Small intestine (tissue), 7 donors: ENCODE results near the gene BMPER. TPM values are rescaled to one million over a fixed set of nuclear protein-coding genes. Genes with fewer than 3 reads are reported as not detected.
A peak's percentile ranks its signal among the peaks of the same experiment; 100 is the strongest.

Source experiments
- DNase-seq, 2 donors: peaks; one replicate each; pipeline versions ENCODE4 v3.0.0 to v3.0.0-alpha.2; 2013
- FAIRE-seq: peaks from 2 replicates; lab custom pipeline; 2012; peaks lifted over from hg19 to GRCh38; lab: Jason Lieb, UNC
- H3K27ac ChIP-seq, 3 donors: one replicate each; pipeline ENCODE4 v1.5.1; 2013; ENCODE audit warnings: low read length in 2 of 3, mild to moderate bottlenecking in 2 of 3, control low read depth in 1 of 3, inconsistent platforms in 1 of 3, low read depth in 1 of 3, moderate library complexity in 1 of 3
- H3K27me3 ChIP-seq, 3 donors: one replicate each; pipeline ENCODE4 v1.6.1; 2013; ENCODE audit warnings: low read length in 3 of 3, inconsistent platforms in 1 of 3; ENCODE audit not compliant: control insufficient read depth in 3 of 3, insufficient read depth in 3 of 3
- H3K36me3 ChIP-seq, 3 donors: one replicate each; pipeline ENCODE4 v1.6.1; 2013; ENCODE audit warnings: low read length in 3 of 3, inconsistent platforms in 1 of 3, low read depth in 1 of 3, mild to moderate bottlenecking in 1 of 3, moderate library complexity in 1 of 3; ENCODE audit not compliant: control insufficient read depth in 3 of 3, insufficient read depth in 2 of 3
- H3K4me1 ChIP-seq, 3 donors: one replicate each; pipeline ENCODE4 v1.6.1; 2013; ENCODE audit warnings: low read length in 2 of 3, inconsistent platforms in 1 of 3, low read depth in 1 of 3, mild to moderate bottlenecking in 1 of 3, moderate library complexity in 1 of 3; ENCODE audit not compliant: control insufficient read depth in 3 of 3, insufficient read depth in 2 of 3
- H3K4me3 ChIP-seq, 3 donors: one replicate each; pipeline ENCODE4 v1.5.1; 2013; ENCODE audit warnings: low read length in 3 of 3, control low read depth in 1 of 3, inconsistent platforms in 1 of 3, low read depth in 1 of 3, mild to moderate bottlenecking in 1 of 3, moderate library complexity in 1 of 3
- H3K9me3 ChIP-seq, 2 donors: one replicate each; pipeline ENCODE4 v1.6.1; 2013; ENCODE audit warnings: low read depth in 1 of 2, low read length in 1 of 2; ENCODE audit not compliant: control insufficient read depth in 2 of 2, insufficient read depth in 1 of 2
- WGBS, 3 donors: extraction: QIAGEN DNeasy Blood & Tissue Kit; methylation state at CpG; one replicate each; pipeline ENCODE4 v1.1.7; 2013; 5-methylcytosine and 5-hydroxymethylcytosine counted together
- polyA plus RNA-seq, 4 donors: library from polyadenylated mRNA; stranded (reverse) in 3 of 4; unstranded in 1 of 4; fragments of 200-250 nt in 3 of 4; fragments of 120-200 nt in 1 of 4; gene quantifications; one replicate each; pipeline versions ENCODE4 v1.2.1 to v1.2.3, GENCODE V29; 2013
- donor health status: healthy with polysubstance abuse.
- donor health status: control.
- donor health status: control.
- donor health status: Bipolar disorder and iron deficiency.
- donor health status: healthy.

Gene BMPER
- polyA plus RNA-seq, 4 donors: 1.1 to 1.9 (median 1.2) TPM; not detected in 1

GRCh38 chr7:34067005-34067778 lies 161.9 kb downstream of the BMPER start:
- whole genome bisulfite sequencing, 3 donors: 66 to 85% (median 73%) methylated on average over 7 of the region's 7 CpGs
- Histone ChIP-seq H3K36me3 (no peaks in the 10 kb centered on the region), H3K27me3 (no peaks in the 10 kb centered on the region), H3K9me3 (no peaks in the 10 kb centered on the region), H3K4me1 (peaks cover 0 to 10% (median 0%) of the 10 kb centered on the region in 3 donors), H3K4me3 (no peak overlapping the region), H3K27ac (no peak overlapping the region)
- no peak for DNase-seq
- no peak for FAIRE-seq

DNA sequence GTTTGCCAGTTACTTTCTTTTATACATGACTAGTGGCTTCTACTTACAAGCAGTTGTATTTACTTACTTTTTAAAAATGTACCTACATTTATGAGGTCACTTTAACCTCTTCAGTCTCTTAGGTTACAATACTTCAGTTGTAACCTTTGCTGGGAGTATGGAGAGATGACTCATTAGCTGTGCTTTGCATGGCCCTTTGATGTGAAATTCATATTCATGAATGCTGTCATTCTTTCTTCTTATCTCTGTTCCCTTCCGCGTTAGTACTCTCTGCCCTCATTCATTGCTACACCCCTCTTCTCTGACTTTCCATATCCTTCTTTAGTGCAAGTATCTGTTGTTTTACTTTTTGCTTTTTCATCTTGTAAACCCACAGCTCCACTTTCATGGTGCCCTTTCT lies 164.3 kb downstream of the BMPER start:
- 16 to 57% (median 35%) methylated on average over 2 of the region's 2 CpGs for WGBS, 3 donors
- Histone ChIP-seq H3K4me3 (no peak overlapping the region), H3K27me3 (no peaks in the 10 kb centered on the region), H3K36me3 (no peaks in the 10 kb centered on the region), H3K27ac (no peak overlapping the region), H3K4me1 (peaks cover 0 to 10% (median 0%) of the 10 kb centered on the region in 3 donors), H3K9me3 (peaks cover 0 to 3% of the 10 kb centered on the region in 2 donors)
- FAIRE-seq (no peak), DNase-seq (peak; percentile 14 to 55)

DNA sequence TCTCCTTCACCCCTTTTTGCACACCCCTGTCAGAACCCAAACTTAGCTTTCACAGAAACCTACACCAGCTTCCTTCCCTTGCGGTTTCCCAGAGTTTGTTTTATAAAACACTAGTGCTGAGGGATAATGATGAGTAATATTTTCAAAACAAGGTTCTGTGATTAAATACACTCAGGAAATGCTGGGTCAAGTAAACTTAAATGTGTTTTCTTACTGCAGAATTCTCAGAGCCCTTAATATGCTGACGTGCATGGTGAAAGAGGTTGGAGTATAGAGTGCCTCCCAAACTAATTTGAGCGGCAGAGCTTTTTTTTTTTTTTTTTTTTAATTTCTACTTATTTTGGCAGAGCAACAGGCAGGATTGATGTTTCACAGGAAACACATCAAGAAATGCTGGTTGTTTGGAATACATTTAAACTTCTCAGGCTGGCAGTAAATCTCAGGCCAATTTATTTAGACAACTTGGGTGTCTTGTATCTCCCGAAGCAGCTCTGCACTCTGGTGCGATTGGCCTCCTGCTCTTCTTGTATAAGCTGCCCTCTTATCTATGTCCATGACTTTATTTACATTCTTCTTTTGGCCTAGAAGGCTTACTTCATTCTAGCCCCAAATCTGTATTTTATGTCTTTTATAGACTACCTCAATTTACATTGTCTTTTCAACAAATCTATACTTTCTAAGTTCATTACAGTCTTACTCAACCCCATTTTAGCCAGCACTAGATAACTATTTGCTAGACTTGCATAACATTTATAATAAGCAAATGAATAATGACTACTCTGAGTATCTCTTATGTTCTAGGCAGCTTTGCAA lies 165.4 kb downstream of the BMPER start:
- no peaks in the 10 kb centered on the region for H3K27me3 ChIP-seq
- WGBS, 3 donors: 64 to 87% (median 85%) methylated on average over 5 of the region's 5 CpGs
- no peaks in the 10 kb centered on the region for H3K36me3 ChIP-seq
- DNase-seq (peak in 1 of 2 donors; percentile 5), FAIRE-seq (no peak)
- no peak overlapping the region for H3K4me3 ChIP-seq
- no peak overlapping the region for H3K27ac ChIP-seq
- peaks cover 0 to 10% (median 0%) of the 10 kb centered on the region in 3 donors for H3K4me1 ChIP-seq
- peaks cover 0 to 3% of the 10 kb centered on the region in 2 donors for H3K9me3 ChIP-seq

DNA sequence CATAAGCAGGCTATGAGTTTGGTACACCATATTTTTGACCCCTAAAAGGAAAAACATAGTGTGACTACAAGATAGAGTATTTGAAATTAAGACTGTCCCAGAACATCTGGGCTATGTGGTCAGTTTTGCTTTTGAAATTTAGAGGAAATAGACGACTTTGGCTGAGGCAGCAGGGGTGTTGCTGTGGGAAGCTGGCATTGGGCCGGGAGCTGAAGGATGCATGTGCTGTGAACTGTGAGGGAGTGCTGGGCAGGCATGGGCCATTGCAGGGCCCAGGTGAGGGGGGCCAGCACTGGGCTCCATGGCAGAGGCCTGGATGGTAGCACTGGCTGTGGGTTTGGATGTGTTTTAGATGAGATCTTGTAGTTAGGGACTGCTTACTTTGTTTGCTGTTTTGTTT lies 168.3 kb downstream of the BMPER start:
- Histone ChIP-seq H3K27me3 (no peaks in the 10 kb centered on the region), H3K9me3 (peaks cover 0 to 3% of the 10 kb centered on the region in 2 donors), H3K4me3 (no peak overlapping the region), H3K27ac (no peak overlapping the region), H3K36me3 (no peaks in the 10 kb centered on the region), H3K4me1 (peaks cover 0 to 10% (median 0%) of the 10 kb centered on the region in 3 donors)
- DNase-seq: no peak
- no peak for FAIRE-seq
- 69 to 74% (median 73%) methylated on average over 2 of the region's 2 CpGs for WGBS, 3 donors

DNA sequence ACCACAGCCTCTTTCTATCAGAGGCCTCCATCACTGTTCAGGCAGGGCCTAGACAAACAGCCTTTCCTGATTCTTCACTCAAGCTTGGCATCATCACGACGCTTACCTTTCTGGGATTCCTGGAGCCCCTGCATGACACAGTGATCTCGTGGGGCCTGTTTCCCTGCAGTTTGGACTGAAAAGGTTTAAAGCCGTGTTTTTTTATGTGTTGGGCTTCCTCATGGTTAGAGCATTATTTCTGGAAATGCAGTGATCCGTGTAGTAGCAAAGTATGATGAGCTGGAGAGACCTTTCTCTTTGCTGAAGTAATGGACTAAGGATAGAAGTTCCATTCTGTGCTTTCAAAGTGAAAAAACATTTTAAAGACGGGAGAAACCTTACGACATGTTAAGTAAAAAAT lies 169.1 kb downstream of the BMPER start:
- Histone ChIP-seq H3K4me3 (no peak overlapping the region), H3K36me3 (no peaks in the 10 kb centered on the region), H3K27ac (no peak overlapping the region), H3K27me3 (peaks cover 0 to 1% (median 0%) of the 10 kb centered on the region in 3 donors), H3K4me1 (peaks cover 0 to 10% (median 0%) of the 10 kb centered on the region in 3 donors), H3K9me3 (peaks cover 0 to 3% of the 10 kb centered on the region in 2 donors)
- DNase-seq (no peak), FAIRE-seq (no peak)
- WGBS, 3 donors: 80 to 90% (median 81%) methylated on average over 7 of the region's 7 CpGs

GRCh38 chr7:34075523-34076370 lies 170.4 kb downstream of the BMPER start:
- WGBS, 3 donors: 78 to 84% (median 82%) methylated on average over 9 of the region's 9 CpGs
- no peaks in the 10 kb centered on the region for H3K4me1 ChIP-seq
- H3K27ac ChIP-seq: no peak overlapping the region
- no peak for DNase-seq
- no peaks in the 10 kb centered on the region for H3K36me3 ChIP-seq
- H3K27me3 ChIP-seq: peaks cover 0 to 4% (median 0%) of the 10 kb centered on the region in 3 donors
- no peak for FAIRE-seq
- peaks cover 0 to 3% of the 10 kb centered on the region in 2 donors for H3K9me3 ChIP-seq
- no peak overlapping the region for H3K4me3 ChIP-seq

DNA sequence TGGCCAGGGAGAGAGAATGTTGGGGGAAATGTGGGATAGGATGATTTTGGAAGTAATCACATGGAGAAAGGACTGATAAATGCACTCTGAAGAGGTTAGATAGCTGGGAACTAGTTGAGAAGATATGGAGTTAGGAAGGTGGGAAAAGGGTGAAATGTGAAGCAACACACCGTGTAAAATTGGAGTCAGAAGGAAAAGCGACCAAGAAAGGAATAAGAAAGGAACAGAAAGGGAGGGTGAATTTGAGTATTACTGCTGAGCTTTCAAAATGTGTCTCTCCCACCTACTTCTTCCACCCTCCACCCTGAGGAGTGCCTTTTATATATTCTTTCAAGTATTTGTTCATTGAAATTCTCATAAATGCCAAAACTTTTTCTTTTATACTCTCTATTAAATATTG lies 171.8 kb downstream of the BMPER start:
- FAIRE-seq (no peak), DNase-seq (no peak)
- Histone ChIP-seq H3K27me3 (peaks cover 0 to 4% (median 0%) of the 10 kb centered on the region in 3 donors), H3K36me3 (no peaks in the 10 kb centered on the region), H3K4me3 (no peak overlapping the region), H3K4me1 (no peaks in the 10 kb centered on the region), H3K27ac (no peak overlapping the region), H3K9me3 (peaks cover 0 to 3% of the 10 kb centered on the region in 2 donors)
- WGBS, 3 donors: 81 to 94% (median 89%) methylated on average over 2 of the region's 2 CpGs

- DNase-seq (no peak), FAIRE-seq (no peak)
- Histone ChIP-seq H3K36me3 (no peaks in the 10 kb centered on the region), H3K9me3 (no peaks in the 10 kb centered on the region), H3K27me3 (peaks cover 0 to 4% (median 0%) of the 10 kb centered on the region in 3 donors), H3K27ac (no peak overlapping the region), H3K4me1 (no peaks in the 10 kb centered on the region), H3K4me3 (no peak overlapping the region)
- WGBS, 3 donors: 83 to 92% (median 83%) methylated on average over 30 of the region's 30 CpGs
These were observed 173.5 kb downstream of the BMPER start for GRCh38 chr7:34078864-34079263.
